A549 (cell line): ENCODE results near the gene ANTXR1.

Experiments
- CHD2 ChIP-seq: fragments of 150-350 bp; IDR thresholded peaks from 2 replicates; pipeline ENCODE4 v1.6.1; 2014; ENCODE audit warnings: low read length; ENCODE audit not compliant: partially characterized antibody
- CTCF ChIP-seq: fragments of >200 bp; sonication (Bioruptor Twin); formaldehyde crosslinking; IDR thresholded peaks from 3 replicates; pipeline ENCODE4 v1.5.1; 2016
- HDAC2 ChIP-seq: fragments of 200-600 bp; sonication (generic); IDR thresholded peaks from 2 replicates; pipeline ENCODE4 v1.6.1; 2016
- MAFK ChIP-seq: fragments of 450-650 bp; IDR thresholded peaks from 2 replicates; pipeline ENCODE4 v1.6.1; 2014; ENCODE audit not compliant: partially characterized antibody
- MAX ChIP-seq: IDR thresholded peaks from 2 replicates; pipeline ENCODE4 v1.6.1; 2012
- MAZ ChIP-seq: fragments of 150-350 bp; IDR thresholded peaks from 2 replicates; pipeline ENCODE4 v1.6.1; 2014; ENCODE audit warnings: antibody characterized with exemption, low read depth, low read length, borderline replicate concordance
- POLR2A ChIP-seq: IDR thresholded peaks from 2 replicates; pipeline ENCODE4 v1.6.1; 2012; ENCODE audit warnings: mild to moderate bottlenecking, low read length
- RAD21 ChIP-seq, 2 experiments: fragments of >200 bp in 1 of 2; sonication (Bioruptor Twin) in 1 of 2; formaldehyde crosslinking in 1 of 2; IDR thresholded peaks in 1 of 2; conservative IDR thresholded peaks in 1 of 2; 2 replicates in 1 of 2; 3 replicates in 1 of 2; pipeline ENCODE4 v1.6.1; 2012 to 2018; ENCODE audit warnings: inconsistent platforms in 1 of 2
- RCOR1 ChIP-seq: fragments of 150-350 bp; IDR thresholded peaks from 2 replicates; pipeline ENCODE4 v1.6.1; 2014; ENCODE audit warnings: antibody characterized with exemption, low read length, low read depth
- SREBF2 ChIP-seq: fragments of 450-650 bp; IDR thresholded peaks from 2 replicates; pipeline ENCODE4 v1.6.1; 2014; ENCODE audit warnings: mild to moderate bottlenecking, moderate library complexity
- USF2 ChIP-seq: fragments of 450-650 bp; IDR thresholded peaks from 2 replicates; pipeline ENCODE4 v1.6.1; 2014; ENCODE audit warnings: antibody characterized with exemption
- ZC3H11A ChIP-seq: fragments of 450-650 bp; IDR thresholded peaks from 2 replicates; pipeline ENCODE4 v1.6.1; 2014; ENCODE audit warnings: antibody characterized with exemption, mild to moderate bottlenecking

GRCh38 chr2:69043736-69044400, 30.9 kb downstream of the ANTXR1 start:
- no peak for TF ChIP-seq RAD21 (conservative IDR thresholded peaks at IDR 0.05 in 1 of 2, IDR thresholded peaks at IDR 0.05 in 1 of 2)
- TF ChIP-seq SREBF2 = no peak
- no peak for TF ChIP-seq USF2
- TF ChIP-seq RCOR1 = no peak
- no peak for TF ChIP-seq HDAC2
- no peak for TF ChIP-seq CTCF
- TF ChIP-seq POLR2A = no peak
- no peak for TF ChIP-seq MAZ
- TF ChIP-seq CHD2 = no peak
- TF ChIP-seq ZC3H11A = no peak
- 0 out of 2 replicates have a peak, but pooled peaks have one; percentile 21 for TF ChIP-seq MAX
- peak; percentile 74 for TF ChIP-seq MAFK
